MM.1S (cell line): ENCODE data around the gene PHF12.

Source experiments
- EZH2phosphoT487 ChIP-seq: fragments of 300-600 bp; sonication (generic); IDR thresholded peaks from 2 replicates; pipeline ENCODE4 v1.6.1; 2018; ENCODE audit warnings: antibody characterized with exemption, low read length
- TF ChIP-seq, protein P1 (sequence below): fragments of 300-600 bp; sonication (generic); IDR thresholded peaks from 2 replicates; pipeline ENCODE4 v1.5.1; 2016; ENCODE audit warnings: antibody characterized with exemption, low read length, mixed read lengths

DNA sequence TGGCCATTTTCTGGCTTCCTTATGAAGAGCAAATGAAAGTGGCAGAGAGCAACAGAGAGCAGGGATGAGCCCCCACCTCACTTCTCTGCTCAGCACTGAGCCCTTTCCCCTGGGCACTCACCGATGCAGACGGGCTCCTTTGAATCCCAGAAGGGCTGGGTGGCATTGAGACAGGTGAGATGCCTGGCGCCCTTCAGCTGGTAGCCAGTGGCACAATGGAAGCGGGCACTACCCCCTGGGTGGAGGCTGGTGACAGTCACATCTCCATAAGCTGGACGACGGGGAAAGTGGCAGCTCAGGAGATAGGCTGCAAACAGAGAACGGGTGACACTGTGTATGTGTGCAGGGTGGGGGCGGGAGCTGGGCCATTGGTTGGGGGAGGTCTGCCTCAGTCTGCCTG lies 12.5 kb upstream of the PHF12 start:
- TF ChIP-seq, protein P1, sequence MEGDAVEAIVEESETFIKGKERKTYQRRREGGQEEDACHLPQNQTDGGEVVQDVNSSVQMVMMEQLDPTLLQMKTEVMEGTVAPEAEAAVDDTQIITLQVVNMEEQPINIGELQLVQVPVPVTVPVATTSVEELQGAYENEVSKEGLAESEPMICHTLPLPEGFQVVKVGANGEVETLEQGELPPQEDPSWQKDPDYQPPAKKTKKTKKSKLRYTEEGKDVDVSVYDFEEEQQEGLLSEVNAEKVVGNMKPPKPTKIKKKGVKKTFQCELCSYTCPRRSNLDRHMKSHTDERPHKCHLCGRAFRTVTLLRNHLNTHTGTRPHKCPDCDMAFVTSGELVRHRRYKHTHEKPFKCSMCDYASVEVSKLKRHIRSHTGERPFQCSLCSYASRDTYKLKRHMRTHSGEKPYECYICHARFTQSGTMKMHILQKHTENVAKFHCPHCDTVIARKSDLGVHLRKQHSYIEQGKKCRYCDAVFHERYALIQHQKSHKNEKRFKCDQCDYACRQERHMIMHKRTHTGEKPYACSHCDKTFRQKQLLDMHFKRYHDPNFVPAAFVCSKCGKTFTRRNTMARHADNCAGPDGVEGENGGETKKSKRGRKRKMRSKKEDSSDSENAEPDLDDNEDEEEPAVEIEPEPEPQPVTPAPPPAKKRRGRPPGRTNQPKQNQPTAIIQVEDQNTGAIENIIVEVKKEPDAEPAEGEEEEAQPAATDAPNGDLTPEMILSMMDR: no peak
- TF ChIP-seq EZH2phosphoT487: no peak
